Stomach (tissue), 9 donors: Measurements from ENCODE around the gene TCP10L. TPM values are rescaled to one million over a fixed set of nuclear protein-coding genes. Genes with fewer than 3 reads are reported as not detected.

Source experiments
- DNase-seq, 2 donors: peaks; one replicate each; pipeline versions ENCODE4 v3.0.0 to v3.0.0-alpha.2; 2013 to 2019
- H3K27ac ChIP-seq, 5 donors: fragments of 200-600 bp in 4 of 5; sonication (generic) in 4 of 5; one replicate each; pipeline ENCODE4 v1.5.1; 2013 to 2019; ENCODE audit warnings: mild to moderate bottlenecking in 1 of 5, moderate library complexity in 1 of 5
- H3K27me3 ChIP-seq, 3 donors: fragments of 200-600 bp; sonication (generic); one replicate each; pipeline ENCODE4 v1.5.1; 2017 to 2019; ENCODE audit warnings: mixed run types in 1 of 3
- H3K36me3 ChIP-seq, 4 donors: fragments of 200-600 bp; sonication (generic); 1 replicate in 3 of 4; 2 replicates in 1 of 4; pipeline ENCODE4 v1.5.1; 2016 to 2019
- H3K4me1 ChIP-seq, 4 donors: fragments of 200-600 bp; sonication (generic); one replicate each; pipeline ENCODE4 v1.5.1; 2016 to 2019
- H3K4me3 ChIP-seq, 4 donors: fragments of 200-600 bp; sonication (generic) in 3 of 4; one replicate each; pipeline ENCODE4 v1.5.1; 2016 to 2019; ENCODE audit warnings: mild to moderate bottlenecking in 1 of 4
- H3K9me3 ChIP-seq, 4 donors: fragments of 200-600 bp; sonication (generic); one replicate each; pipeline ENCODE4 v1.5.1; 2016 to 2019
- EP300 ChIP-seq: sonication (generic); formaldehyde crosslinking; IDR thresholded peaks from one replicate; pipeline ENCODE4 v1.6.1; 2017; ENCODE audit warnings: antibody characterized with exemption
- POLR2A ChIP-seq, 4 donors: fragments of 450-650 bp; IDR thresholded peaks; one replicate each; pipeline ENCODE4 v1.6.1; 2016; ENCODE audit warnings: antibody characterized with exemption in 4 of 4, control low read depth in 2 of 4, mild to moderate bottlenecking in 1 of 4, moderate library complexity in 1 of 4
- POLR2AphosphoS5 ChIP-seq, 3 donors: sonication (generic); formaldehyde crosslinking; IDR thresholded peaks; one replicate each; pipeline ENCODE4 v1.6.1; 2016; ENCODE audit warnings: antibody characterized with exemption in 3 of 3
- WGBS, 5 donors: extraction: QIAGEN DNeasy Blood & Tissue Kit in 3 of 5; methylation state at CpG; one replicate each; pipeline versions ENCODE4 v1.1.5 to v1.1.7; 2013 to 2018; 5-methylcytosine and 5-hydroxymethylcytosine counted together
- intact Hi-C: fragments of 100-400 bp; cut with DNase I; formaldehyde crosslinking; loops from one replicate; pipeline ENCODE4 v1.15.1; 2023; ENCODE audit warnings: low total_unique reads
- polyA plus RNA-seq, 3 donors: library from polyadenylated mRNA; stranded (reverse); fragments of 200-250 nt; gene quantifications; one replicate each; pipeline ENCODE4 v1.2.3, GENCODE V29; 2013
- total RNA-seq, 5 donors: library from RNA; depleted of rRNA; stranded (reverse); fragments of >200 nt; gene quantifications; one replicate each; pipeline versions ENCODE4 v1.1.0 to v1.2.3, GENCODE V29; 2014 to 2016
- TF ChIP-seq, protein P1 (sequence below), 7 experiments: fragments of 450-650 bp in 4 of 7; fragments of 200-600 bp in 3 of 7; sonication (generic) in 3 of 7; IDR thresholded peaks; one replicate each; pipeline ENCODE4 v1.5.1; 2016 to 2019; ENCODE audit warnings: antibody characterized with exemption in 7 of 7, control low read depth in 2 of 7, mild to moderate bottlenecking in 1 of 7
- donor health status: healthy with polysubstance abuse.
- donor health status: Bipolar disorder and iron deficiency.
- donor health status: healthy.

TCP10L gene
- total and polyA plus RNA-seq, 8 donors: 0.73 to 1.3 TPM; not detected in 6

GRCh38 chr21:32605469-32605868 lies 20.1 kb upstream of the TCP10L start:
- Histone ChIP-seq H3K4me3 (no peak overlapping the region), H3K36me3 (peaks cover 50 to 87% (median 86%) of the 10 kb centered on the region in 4 donors), H3K4me1 (peaks cover 2 to 7% (median 5%) of the 10 kb centered on the region in 4 donors), H3K27me3 (no peaks in the 10 kb centered on the region), H3K9me3 (no peaks in the 10 kb centered on the region), H3K27ac (no peak overlapping the region)
- intact Hi-C loops: loop anchor here (10.0 kb wide), 1 partner anchor 211 kb away; the partner anchor contains the start of gene URB1
- 89 to 93% (median 91%) methylated on average over 8 of the region's 8 CpGs for WGBS, 5 donors
- TF ChIP-seq, protein P1, sequence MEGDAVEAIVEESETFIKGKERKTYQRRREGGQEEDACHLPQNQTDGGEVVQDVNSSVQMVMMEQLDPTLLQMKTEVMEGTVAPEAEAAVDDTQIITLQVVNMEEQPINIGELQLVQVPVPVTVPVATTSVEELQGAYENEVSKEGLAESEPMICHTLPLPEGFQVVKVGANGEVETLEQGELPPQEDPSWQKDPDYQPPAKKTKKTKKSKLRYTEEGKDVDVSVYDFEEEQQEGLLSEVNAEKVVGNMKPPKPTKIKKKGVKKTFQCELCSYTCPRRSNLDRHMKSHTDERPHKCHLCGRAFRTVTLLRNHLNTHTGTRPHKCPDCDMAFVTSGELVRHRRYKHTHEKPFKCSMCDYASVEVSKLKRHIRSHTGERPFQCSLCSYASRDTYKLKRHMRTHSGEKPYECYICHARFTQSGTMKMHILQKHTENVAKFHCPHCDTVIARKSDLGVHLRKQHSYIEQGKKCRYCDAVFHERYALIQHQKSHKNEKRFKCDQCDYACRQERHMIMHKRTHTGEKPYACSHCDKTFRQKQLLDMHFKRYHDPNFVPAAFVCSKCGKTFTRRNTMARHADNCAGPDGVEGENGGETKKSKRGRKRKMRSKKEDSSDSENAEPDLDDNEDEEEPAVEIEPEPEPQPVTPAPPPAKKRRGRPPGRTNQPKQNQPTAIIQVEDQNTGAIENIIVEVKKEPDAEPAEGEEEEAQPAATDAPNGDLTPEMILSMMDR (IDR thresholded peaks at IDR 0.05): no peak
- no peak for TF ChIP-seq POLR2AphosphoS5 (IDR thresholded peaks at IDR 0.05)
- no peak for TF ChIP-seq POLR2A (IDR thresholded peaks at IDR 0.05)
- no peak for TF ChIP-seq EP300
- no peak for DNase-seq

DNA sequence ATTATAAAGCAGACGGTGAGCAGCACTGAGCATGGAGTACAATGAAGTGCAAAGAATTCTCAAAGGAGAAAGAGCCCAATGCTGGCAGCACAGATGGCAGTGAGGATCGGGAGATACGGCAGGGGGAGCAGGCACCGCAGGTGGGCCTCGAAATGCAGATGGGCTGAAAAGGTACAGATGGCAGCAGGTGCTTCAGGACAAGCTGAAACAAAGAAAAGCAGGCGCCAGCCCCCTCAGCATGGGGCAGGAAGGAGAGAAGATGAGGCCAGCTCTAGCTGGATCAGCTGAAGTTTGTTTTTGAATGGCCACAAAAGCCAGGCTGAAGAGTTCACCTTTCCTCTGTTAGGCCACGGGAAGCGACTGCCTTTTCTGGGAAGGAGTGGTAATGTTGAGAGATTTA lies 19.1 kb upstream of the TCP10L start:
- Histone ChIP-seq H3K27ac (no peak overlapping the region), H3K36me3 (peaks cover 50 to 95% (median 93%) of the 10 kb centered on the region in 4 donors), H3K4me1 (no peaks in the 10 kb centered on the region), H3K27me3 (no peaks in the 10 kb centered on the region), H3K4me3 (no peak overlapping the region), H3K9me3 (no peaks in the 10 kb centered on the region)
- TF ChIP-seq, protein P1 (IDR thresholded peaks at IDR 0.05): no peak
- no peak for TF ChIP-seq POLR2A (IDR thresholded peaks at IDR 0.05)
- no peak for TF ChIP-seq POLR2AphosphoS5 (IDR thresholded peaks at IDR 0.05)
- TF ChIP-seq EP300: no peak
- WGBS, 5 donors: 81 to 85% (median 83%) methylated on average over 8 of the region's 8 CpGs
- intact Hi-C loops: loop anchor here (10.0 kb wide), 1 partner anchor 210 kb away; the partner anchor contains the start of gene URB1
- DNase-seq: no peak

DNA sequence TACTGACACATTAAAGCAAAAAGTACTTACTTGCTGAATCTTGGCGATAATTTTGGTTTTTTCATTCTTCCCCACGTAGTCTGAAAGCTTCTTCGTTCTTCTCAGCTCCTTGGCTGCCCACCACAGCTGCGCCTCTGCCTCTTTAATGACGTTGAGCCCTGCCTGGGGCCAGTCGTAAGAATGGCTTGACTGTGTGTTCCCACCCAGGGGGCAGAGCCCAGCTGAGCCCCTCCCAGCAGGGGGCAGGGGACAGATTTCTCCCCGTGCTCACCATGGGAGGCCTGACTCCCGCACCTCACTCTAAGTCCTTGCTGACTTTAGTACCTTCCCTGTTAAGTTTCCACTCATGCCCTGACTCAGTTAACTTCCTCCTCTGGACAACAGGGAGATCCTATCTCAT lies 17.8 kb upstream of the TCP10L start:
- Histone ChIP-seq H3K4me3 (no peak overlapping the region), H3K27ac (no peak overlapping the region), H3K4me1 (no peaks in the 10 kb centered on the region), H3K36me3 (peaks cover 50 to 94% (median 90%) of the 10 kb centered on the region in 4 donors), H3K9me3 (no peaks in the 10 kb centered on the region), H3K27me3 (no peaks in the 10 kb centered on the region)
- DNase-seq: no peak
- WGBS, 5 donors: 75 to 85% (median 78%) methylated on average over 8 of the region's 8 CpGs
- no peak for TF ChIP-seq EP300
- no peak for TF ChIP-seq POLR2AphosphoS5 (IDR thresholded peaks at IDR 0.05)
- TF ChIP-seq, protein P1 (IDR thresholded peaks at IDR 0.05): no peak
- no peak for TF ChIP-seq POLR2A (IDR thresholded peaks at IDR 0.05)
- intact Hi-C loops: loop anchor here (10.0 kb wide), 1 partner anchor 208 kb away; the partner anchor contains the start of gene URB1

GRCh38 chr21:32602099-32602498 lies 16.8 kb upstream of the TCP10L start:
- H3K27me3 ChIP-seq: no peaks in the 10 kb centered on the region
- no peak overlapping the region for H3K4me3 ChIP-seq
- no peak for TF ChIP-seq POLR2AphosphoS5 (IDR thresholded peaks at IDR 0.05)
- TF ChIP-seq POLR2A (IDR thresholded peaks at IDR 0.05): no peak
- TF ChIP-seq EP300: no peak
- TF ChIP-seq, protein P1 (IDR thresholded peaks at IDR 0.05): no peak
- H3K36me3 ChIP-seq: peaks cover 46 to 84% (median 82%) of the 10 kb centered on the region in 4 donors
- intact Hi-C loops: loop anchor here (10.0 kb wide), 1 partner anchor 207 kb away; the partner anchor contains the start of gene URB1
- WGBS, 5 donors: 93 to 99% (median 97%) methylated on average over 4 to 6 of the region's 6 CpGs
- no peaks in the 10 kb centered on the region for H3K4me1 ChIP-seq
- H3K9me3 ChIP-seq: no peaks in the 10 kb centered on the region
- no peak for DNase-seq
- no peak overlapping the region for H3K27ac ChIP-seq
